CD4-positive, alpha-beta T cell treated with Interleukin-12 subunit alpha and Interleukin-12 subunit beta, for 1 hour (primary cell): ENCODE data around the gene DOCK2.

Source experiments
- DNase-seq: peaks from one replicate; pipeline ENCODE4 v3.0.0-alpha.2; 2020

Gene DOCK2

DNA sequence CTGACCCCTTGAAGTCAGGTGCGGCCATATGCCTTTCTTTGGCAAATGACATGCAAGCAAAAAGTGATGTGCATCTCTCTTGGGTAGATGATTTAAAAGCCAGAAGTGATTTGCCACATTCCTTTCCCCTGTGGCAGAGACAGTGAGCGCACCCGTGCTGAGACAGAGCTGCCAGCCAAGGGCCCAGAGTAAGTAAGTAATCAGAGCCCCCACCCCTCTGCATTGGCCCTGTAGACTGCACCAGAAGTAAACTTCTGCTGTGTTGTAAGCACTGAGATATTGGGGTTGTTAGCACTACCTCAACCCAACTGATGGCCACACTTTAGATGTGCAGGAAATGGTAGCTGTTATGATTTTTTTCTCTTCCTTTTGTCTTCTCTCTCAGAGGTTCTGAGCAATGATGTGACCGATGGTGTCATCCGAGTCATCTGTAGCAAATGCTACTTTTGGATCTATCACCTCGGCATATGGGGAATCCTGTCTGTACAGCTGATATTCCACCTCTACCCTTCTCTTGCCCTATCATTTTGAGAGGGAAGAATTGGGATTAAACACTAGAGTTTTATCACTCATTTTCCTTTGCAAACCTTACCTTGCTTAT is 58.0 kb downstream of the DOCK2 start:
- DNase-seq = no peak

GRCh38 chr5:169695919-169696490 is 58.9 kb downstream of the DOCK2 start:
- DNase-seq = no peak

GRCh38 chr5:169696621-169697510 is 59.8 kb downstream of the DOCK2 start:
- DNase-seq = no peak

GRCh38 chr5:169697511-169697890 is 60.4 kb downstream of the DOCK2 start:
- no peak for DNase-seq

GRCh38 chr5:169697976-169698375 is 60.9 kb downstream of the DOCK2 start:
- no peak for DNase-seq

- no peak for DNase-seq
These were observed 63.5 kb downstream of the DOCK2 start for GRCh38 chr5:169700611-169701010.

DNA sequence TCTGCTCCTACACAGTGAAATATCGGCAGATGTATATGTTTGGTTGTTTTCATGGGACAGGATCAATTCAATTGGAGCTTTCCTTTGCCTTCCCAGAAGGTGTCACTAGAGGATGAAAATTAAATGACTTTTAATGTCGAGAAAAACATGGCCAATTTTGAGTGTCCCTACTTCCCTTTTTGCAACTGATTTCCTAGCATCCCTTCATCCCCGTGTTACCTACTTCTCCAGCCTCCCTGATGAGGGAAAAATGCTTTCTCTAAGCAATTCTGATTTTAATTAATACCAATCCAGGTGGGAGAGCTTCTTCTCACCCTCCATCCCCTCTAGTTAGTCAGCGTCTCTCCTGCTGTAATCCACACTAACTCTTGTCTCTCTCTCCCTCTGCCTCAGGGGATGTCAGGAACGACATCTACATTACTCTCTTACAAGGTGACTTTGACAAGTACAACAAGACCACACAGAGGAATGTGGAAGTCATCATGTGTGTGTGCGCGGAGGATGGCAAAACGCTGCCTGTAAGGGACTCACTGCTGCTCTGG is 64.9 kb downstream of the DOCK2 start:
- DNase-seq = no peak

DNA sequence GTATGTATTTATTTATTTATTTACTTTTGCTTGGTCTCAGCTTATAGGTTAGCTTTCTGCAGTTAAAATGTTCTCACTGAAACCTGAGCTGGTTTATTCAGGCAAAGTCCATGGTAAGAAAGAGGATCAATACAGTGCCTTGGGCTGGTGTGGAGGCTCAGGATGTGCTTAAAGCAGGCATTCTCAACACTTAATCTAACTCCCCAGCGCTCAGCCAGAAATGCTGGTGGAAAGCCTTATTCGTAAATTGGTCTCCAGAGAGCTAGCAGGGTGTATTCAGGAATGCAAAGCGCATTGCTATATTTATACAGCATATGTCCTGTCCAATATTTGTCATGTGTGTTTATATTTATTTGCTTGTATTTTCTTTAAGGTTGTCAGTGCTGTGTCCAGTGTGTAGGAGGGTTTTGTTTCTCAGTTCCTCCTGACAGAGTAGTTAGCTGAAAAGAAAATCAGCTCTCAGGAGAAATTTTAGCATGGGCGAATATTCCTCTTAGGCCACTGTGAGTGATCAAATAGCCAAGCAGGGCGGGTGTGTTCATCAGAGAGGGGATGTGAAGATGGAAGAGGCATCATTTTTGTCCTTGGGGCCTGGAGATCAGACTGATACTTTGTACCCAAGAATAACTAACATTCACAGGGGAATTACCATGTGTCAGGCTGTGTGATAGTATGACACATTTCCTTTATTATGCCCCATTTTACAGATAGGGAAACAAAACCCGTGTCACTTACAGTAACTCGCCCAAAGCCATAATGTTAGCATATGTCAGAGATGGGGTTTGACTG is 65.8 kb downstream of the DOCK2 start:
- DNase-seq = no peak

DNA sequence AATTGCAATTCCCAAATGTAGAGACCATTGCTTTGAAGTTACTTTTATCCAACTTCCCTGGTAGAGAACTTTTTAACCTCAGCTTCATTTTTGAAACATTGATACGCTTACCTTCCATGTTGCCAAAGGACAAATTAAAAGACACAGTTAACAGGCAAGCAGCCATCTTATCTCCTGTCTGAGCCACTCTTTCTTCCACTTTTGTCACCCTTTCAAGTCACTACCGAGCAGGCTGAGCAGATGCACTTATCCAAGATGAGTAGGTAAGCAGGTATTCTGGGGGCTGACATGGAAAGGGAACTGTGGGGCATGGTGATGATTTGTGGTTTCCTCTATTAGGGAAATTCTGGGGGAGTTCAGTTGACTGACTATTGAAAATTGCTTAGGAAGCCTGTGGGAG is 66.7 kb downstream of the DOCK2 start:
- DNase-seq = no peak

DNA sequence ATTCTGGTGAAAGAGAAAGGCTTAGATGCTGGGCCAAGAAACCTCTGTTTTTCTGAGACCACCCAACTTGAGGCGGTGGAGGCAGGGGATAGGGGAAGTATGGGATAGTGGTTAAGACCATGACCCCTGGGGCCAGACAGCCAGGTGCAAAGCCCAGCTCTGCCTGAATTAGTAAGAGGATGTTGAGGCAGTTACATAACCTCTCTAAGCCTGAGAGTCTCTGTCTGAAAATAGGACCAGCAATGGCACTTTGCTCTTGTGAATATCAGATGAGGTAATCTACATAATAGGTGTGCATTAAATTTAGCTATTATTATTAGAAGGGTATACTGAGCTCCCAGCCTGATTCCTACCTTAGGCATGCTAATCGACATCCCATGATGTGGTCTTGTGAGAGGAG is 68.2 kb downstream of the DOCK2 start:
- no peak for DNase-seq

- DNase-seq = no peak
These were observed 69.0 kb downstream of the DOCK2 start for GRCh38 chr5:169706071-169706470.

- DNase-seq = no peak
These were observed 69.8 kb downstream of the DOCK2 start for GRCh38 chr5:169706758-169707450.

GRCh38 chr5:169707686-169708085 is 70.6 kb downstream of the DOCK2 start:
- DNase-seq = no peak

DNA sequence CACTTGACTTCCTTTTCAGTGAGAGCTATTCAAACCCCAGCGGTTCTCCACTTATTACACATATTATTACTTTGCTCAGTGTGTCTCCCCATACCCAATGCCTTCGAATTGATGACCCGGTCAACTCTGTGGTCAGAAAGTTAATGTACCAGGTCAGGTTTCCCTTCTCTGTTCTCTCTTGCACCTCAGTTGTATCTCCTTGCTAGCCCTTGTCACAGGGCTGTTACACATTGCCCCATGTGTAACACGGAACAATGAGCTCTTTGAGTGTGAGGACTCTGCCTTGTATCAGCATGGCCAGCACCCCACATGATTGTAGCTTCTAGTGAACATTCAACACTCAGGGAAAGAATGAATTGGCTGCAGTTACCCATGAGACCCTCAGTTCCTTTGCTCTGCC is 73.6 kb downstream of the DOCK2 start:
- no peak for DNase-seq

GRCh38 chr5:169711551-169712225 is 74.6 kb downstream of the DOCK2 start:
- no peak for DNase-seq

DNA sequence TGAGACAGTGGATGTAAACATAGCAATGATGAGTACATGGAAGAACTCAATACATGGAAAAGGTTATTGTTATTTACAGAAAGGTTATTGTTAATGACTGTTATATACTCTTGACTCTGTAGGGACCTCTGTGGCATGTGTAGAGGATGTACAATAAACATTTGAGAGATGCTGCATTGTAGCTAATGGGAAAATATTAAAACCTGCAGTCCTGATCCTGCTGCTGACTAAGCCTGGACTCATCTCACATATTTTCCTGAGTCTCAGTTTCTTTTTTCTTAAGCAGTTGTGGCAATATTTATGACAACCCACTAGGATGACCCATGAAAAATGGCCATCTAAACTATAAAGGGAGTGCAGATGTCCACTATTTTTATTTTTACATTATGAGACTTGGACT is 75.4 kb downstream of the DOCK2 start:
- DNase-seq = no peak

DNA sequence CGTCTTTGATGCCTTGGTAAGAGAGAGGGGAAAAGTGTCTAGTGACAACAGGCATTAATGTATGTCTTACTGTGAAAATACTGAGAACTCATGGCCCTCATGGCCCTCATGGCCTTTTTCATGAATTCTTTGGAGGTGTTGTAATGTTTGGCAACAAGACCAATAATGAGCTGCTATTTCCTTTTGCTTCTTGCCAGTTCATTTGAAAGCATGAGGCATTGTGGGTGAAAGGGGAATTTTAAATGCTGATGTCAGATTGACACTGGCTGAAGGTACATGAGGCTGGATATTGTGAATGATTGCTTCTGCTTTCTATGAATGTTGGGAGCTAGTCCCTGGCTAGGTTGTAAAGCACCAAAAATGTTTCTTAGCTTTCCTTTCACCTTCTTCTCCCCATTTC is 79.2 kb downstream of the DOCK2 start:
- no peak for DNase-seq

DNA sequence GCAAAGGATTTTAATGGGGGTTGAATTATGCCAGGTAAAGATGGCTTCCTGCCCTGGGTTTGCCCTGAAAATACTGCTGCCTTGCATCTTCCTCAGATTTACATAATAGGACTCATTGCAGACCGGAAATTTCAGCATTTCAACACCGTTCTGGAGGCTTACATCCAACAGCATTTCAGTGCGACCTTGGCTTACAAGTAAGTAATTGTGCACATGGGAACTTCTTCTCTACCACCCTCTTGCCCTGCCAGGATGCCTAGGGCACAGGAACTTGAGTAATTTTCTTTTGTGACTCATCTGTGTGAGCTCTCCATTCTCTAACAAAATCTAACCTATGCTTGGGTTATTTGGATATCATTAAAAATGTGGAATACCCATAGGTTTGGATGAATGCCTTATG is 80.2 kb downstream of the DOCK2 start:
- DNase-seq = no peak

DNA sequence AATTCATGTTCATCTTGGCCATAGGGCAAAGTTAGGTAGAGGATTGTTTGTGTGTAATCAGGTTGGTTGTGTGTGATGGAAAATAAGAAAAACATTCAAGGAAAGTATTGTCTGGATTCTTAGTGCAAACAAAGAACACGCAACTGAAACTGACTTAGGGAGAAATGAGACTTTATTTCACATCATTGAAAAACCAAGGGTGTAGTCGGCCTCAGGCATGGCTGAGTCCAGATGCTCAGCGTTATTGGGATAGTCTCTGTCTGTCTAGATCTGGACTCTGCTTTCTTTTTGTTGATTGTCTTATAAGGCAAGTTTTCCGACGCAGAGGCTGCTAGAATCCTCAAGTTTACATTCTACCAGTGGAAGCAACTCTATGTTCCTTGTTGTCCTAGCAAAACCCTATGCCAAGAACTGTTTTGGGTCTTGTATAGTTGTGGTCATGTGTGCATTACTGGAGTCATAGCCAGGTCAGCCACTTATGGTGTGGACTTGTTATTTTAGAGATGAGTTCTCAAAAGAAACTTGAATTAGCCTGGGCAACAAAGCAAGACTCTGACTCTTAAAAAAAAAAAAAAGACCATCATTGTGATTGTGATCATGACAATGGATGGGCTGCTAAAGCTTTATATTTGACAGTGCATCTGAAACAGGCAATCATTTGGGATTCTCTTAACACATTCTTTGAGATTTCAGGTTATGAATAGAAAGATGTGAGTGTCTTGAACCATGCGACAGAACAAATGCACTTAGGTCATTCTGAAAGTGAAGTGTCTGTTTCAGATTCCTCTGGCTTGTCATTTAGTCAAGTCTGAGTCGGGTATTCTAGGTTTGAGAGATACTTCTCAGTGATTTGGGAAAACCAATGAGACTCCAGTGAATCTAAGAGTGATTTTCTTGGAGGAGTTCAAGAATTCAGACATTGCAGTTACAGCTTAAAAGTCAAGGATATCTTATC is 82.6 kb downstream of the DOCK2 start:
- no peak for DNase-seq

GRCh38 chr5:169721771-169722170 is 84.7 kb downstream of the DOCK2 start:
- DNase-seq = no peak
